Kasumi-1 (cell line): ENCODE data around the gene RAB11FIP5.

Source experiments
- DNase-seq, 2 experiments: peaks; one replicate each; lab custom pipeline; 2025; lab: John Stamatoyannopoulos, UW

RAB11FIP5 gene

GRCh38 chr2:73084971-73085370 lies 27.8 kb downstream of the RAB11FIP5 start:
- DNase-seq, result no peak

DNA sequence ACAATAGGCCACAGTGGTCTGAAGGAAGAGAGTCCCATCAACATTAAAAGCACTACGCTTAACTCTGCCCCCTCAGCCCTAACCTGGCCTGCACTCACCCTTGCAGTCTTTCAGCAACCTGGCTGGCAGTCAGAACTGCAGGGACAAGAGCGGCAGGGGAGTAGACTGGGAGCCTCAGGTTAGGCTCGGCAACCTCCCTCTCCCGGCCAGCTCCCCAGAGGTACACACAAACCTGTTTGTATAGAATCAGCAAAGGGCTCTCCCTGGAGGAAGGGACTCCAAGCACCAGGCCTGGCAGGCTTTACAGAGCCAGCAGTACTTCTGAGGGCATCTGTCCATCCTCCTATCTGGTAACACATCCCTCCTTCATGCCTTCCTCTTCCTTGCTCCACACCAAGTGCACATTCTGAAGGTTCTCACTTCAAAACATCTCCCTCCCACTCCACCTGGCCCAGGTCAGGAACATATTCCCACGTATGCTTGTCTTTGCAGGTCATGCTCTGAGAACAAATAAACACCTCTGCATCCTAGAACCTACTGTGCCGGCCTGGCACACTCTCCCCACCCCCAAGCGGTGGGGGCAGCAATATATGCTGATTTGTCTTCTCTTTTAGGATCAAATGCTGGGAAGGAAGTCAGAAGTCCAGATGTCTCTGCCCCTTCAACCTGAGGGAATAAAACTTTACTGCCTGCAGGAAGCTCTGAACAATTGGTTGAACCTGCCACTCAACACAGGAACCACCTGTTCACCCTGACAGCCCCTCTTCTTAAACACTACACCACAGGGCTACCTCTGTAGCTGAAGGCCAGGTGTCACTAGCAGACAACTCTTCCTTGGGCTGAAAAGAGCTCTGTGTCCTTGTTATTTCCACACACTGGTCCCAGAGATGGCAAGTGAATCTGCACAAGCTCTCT lies 28.6 kb downstream of the RAB11FIP5 start:
- no peak for DNase-seq

DNA sequence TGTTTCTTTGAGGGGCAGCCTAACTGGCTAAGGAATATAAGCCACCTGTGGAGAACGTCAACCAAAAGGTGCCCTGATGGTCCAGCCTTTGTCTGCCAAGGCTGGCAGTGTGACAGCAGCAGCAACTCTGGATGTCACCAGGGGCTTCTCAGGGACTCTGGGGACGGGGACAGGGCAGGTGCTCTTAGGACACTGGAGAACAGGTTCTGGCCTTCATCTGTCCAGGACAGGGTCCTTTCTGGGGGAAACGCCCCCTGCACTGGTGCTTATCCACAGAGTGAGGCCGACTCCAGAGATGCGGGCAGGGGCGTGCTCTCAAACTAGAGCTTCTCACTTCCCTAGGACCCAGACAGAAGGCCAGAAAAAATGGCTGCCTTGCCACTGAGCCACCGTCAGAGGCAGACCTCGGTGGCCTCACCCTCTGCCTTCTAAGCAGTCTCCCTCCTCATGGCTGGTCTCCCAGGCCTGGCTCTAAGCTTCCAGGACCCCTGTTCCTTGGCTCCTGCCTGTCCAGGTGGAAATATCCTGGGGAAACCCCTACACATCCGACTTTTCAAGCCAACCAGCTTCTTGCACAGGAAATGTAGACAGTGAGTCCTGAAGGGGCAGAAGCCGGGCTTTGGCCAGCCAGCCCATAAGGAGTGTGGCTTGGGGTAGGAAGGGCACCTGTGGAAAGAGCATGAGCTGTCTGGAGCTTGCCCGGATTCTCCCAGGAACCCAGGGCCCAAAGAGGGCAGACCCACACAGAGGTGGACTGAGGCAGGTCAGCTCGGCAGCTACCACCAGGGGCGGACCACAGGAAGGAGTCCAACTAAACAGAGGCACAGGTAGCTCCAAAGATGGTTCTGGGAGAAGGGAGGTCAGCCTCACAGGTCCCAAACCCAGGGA lies 30.0 kb downstream of the RAB11FIP5 start:
- no peak for DNase-seq

GRCh38 chr2:73081181-73081671 lies 31.5 kb downstream of the RAB11FIP5 start:
- DNase-seq, result no peak

GRCh38 chr2:73080321-73081131 lies 32.2 kb downstream of the RAB11FIP5 start:
- no peak for DNase-seq

- no peak for DNase-seq
Measured at GRCh38 chr2:73079636-73080035, 33.1 kb downstream of the RAB11FIP5 start.

DNA sequence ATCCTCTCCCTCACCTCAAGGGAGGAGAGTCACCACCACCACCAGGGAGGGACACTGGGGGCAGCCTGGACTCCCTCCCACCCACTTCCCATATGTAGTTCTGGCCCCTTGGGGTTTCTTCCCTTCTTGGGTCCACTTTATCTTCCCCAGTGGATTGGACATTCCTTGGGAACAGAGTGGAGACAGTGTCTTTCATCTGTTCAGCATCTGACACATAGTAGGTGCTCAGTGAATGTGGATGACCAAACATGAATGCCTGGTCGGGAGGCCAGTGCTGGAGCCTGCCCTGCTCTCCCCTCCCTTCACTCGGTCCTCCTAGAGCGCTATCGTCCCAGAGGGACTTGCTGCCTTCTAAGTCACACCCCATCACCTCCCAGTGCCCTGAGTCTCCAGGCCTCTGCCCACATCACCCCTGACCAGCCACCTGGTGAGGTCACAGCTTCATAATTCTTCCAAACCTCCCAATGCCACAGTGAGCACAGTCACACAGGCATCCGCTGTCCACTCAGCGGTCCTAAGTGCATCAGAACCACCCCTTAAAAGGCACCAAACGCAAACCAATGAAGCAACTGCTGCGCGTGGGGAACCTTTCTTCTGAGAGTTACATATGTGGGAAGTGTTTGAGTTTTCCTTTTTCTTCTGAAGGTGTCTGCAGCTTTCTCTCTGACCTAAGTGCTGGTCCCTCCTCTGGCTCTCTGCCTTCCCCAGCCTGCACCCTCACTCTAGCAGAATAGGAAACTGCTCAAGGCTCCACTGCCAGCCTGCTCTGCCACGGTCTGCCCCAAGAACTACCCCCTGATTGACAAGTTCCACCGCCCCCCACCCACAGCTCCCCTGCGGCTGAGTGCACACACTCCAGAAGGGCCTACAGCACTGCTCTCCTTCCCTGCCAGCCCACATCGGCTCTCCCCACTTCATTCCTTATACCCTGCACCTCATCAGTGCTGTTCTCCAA lies 34.0 kb downstream of the RAB11FIP5 start:
- no peak for DNase-seq

DNA sequence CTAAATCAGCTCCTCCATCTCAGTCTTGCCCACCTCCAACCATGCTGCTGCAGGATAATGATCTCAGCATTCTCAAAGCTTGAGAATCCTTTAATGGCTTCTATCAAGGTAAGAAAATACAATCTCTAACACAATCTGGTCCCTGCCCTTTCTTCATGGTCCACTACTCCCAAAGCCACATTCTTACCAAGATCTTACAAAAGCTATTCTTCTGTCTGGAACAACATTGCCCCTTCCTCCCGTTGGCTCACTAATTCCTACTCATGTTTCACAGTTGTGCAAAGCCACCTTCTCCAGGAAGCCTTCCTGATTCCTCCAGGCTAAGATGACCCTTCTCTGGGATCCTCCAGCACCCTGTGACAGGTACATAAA lies 35.3 kb downstream of the RAB11FIP5 start:
- no peak for DNase-seq

- no peak for DNase-seq
Measured at GRCh38 chr2:73076701-73077423, 35.9 kb downstream of the RAB11FIP5 start.

GRCh38 chr2:73075477-73076373 lies 37.0 kb downstream of the RAB11FIP5 start:
- no peak for DNase-seq

DNA sequence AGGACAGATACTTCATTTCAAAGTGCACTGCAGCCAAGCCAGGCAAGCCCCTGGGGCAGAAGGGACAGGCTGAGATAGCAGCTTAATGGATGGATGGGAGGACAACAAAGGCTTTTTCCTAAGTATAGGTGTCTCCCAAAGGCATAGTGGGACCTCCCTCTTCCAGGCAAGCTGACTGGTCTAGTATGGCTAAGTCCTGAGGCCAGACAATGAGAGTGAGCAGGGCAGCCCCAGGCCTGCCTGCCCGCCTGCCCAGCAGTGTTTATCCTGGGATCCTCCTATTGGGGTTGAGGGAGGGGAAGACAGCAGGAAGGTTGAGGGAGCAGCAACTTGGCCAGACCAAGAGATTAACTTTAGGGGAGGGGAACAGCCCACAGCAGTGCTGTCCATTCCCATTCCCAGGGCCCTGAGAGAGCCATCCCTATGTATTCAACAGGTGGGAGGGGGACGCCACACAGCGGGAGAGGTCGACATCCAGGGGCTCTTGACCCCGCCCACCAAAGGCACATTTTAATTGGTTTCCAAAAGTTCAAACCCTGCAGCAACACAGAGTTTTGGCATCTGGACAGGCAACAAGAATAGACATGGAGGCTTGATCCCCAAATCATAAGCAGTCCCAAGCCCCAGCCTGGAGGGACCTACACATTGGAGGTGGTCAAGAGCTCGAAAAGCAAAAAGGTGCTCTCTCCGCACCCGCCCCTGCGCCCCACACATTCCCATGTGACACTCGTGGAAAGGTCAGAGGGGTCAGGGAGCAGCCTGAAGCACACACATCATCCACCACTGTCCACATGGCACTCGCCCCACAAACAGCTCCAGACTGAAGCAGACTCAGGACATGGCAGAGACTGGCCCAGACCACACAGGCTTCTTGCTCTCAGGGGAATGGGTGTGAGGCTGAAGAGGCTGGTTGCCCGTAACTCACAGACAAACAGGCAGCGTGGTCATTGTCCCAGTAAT lies 38.4 kb downstream of the RAB11FIP5 start:
- no peak for DNase-seq

- no peak for DNase-seq
Measured at GRCh38 chr2:73072416-73072815, 40.3 kb downstream of the RAB11FIP5 start.

DNA sequence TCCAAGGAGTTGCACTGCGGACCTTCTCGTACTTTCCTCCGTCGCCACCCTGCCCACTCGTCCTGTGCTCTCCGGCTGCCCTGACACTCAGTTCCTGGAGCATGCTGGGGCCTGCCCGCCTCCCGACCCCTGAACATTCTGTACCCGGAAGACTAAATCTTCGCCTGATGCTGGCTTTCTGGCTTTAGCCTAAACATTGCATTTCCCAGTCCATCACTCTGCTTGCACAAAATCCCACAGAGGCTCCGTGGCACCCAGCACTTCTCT lies 40.7 kb downstream of the RAB11FIP5 start:
- DNase-seq, result peak in 1 of 2 experiments; percentile 14

- peak; percentile 87 to 89 for DNase-seq
Measured at GRCh38 chr2:73071360-73072128, 41.2 kb downstream of the RAB11FIP5 start, which contains the start of gene SFXN5. TSS of gene SFXN5 (minus strand) at chr2:73071712. CDS start at chr2:73071705, 7 bp downstream.

DNA sequence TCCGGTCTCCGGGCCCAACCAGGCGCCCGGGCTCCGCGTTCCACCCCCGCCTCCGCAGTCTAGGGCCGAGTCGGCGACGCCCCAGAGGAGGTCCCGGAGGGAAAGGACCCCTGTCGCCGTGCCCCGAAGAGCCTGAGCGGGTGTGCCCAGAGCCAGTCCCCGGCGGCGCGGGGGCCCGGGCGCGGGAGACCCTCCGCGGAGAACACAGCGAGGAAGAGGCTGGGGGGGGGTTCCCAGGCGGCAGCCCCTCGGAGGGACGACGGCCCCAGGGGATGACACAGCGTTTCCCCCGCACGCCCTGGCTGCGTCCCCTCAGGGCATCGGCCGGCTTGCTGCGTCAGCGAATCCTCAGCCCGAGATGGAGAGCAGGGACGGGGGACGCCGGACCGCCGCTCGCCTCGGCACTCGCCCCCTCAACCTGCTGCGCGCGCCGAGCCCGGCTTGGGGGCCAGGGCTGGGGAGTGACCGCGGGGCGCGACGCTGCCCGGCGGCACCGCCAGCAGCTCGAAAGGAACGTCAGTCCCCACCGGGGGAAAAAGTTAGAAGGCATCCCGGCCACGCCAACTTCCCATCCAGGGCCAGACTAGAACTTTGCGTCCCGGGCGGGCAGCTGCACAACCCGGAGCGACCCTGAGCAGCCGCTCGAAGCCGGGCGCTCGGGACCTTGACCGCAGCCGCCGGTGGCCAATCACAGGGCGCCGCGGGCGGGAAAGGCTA lies 41.9 kb downstream of the RAB11FIP5 start:
- DNase-seq, result peak in 1 of 2 experiments; percentile 46

DNA sequence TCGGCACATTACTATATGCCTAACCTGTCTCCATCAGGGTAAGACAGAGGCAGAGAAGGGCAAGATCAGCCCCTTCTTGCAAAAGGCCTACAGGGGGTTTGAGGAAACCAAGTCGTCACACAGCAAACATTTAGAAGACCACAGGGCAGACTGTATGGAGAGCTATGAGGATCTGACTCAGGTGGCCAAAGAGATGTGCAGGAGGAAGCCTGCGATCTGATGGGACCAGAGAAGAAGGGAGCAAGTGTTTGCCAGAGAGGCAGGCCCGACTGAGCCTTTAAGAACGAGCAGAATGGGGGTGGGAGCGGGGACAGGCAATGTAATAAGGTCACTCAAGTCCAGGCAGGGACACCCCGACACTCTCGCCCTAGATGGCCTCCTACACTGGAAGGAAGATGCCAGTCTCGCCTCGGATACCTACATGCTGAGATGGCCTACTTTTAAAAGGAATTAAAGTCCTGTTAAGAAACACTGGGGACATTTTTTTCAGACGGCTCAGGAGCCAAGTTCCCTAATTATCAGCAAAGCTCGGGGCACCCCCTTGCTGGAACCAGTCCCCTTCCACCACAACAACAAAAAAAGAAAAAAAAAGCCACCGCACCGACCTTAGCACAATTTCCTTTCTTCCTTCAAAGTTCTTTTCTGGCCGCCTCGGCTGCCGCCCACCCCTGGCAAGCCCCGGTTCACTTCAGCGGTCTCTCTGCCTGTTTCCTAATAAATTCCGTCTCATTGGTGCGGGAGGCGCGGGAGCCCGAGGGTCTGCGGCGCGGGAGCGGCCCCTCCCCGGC lies 42.7 kb downstream of the RAB11FIP5 start:
- peak; percentile 33 to 46 for DNase-seq
